Heart left ventricle (tissue), 13 donors: ENCODE data around the gene OTOP3.
"Not testable (repeated sequence)": the region's sequence is repeated elsewhere in the genome, so short reads cannot be mapped to it uniquely, and the experiment has no call there.

Source experiments
- POLR2A ChIP-seq, 2 donors: fragments of 450-650 bp; IDR thresholded peaks; one replicate each; pipeline ENCODE4 v1.6.1; 2017; ENCODE audit warnings: antibody characterized with exemption in 2 of 2, mild to moderate bottlenecking in 2 of 2, moderate library complexity in 2 of 2
- TF ChIP-seq, protein P1 (sequence below), 12 donors: fragments of 200-600 bp; sonication (generic) in 4 of 12; IDR thresholded peaks; one replicate each; pipeline versions ENCODE4 v1.5.0 to v1.8.0; 2018 to 2022; ENCODE audit warnings: antibody characterized with exemption in 12 of 12, mild to moderate bottlenecking in 5 of 12
- donor health status: ischemic (EF 13 %, LVEDD 7.1; RV severe dilation, severe dysfunction).
- donor health status: DM: no; HTN: yes; CAD: no.
- donor health status: DM: no; HTN: no; CAD: no.
- donor health status: ischemic (EF 25% LVEDD 6.9; RV normal size, moderate dysfunction).
- donor health status: ischemic (EF 25% LVEDD 5.7; RV mildly dilated, moderate dysfunction).
- donor health status: ischemic (EF 35%, LVEDD 5.7; RV mildly dilated, moderate dysfunction).
- donor health status: nonischemic (EF 11% LVEDD 7.7; RV severe dilation, severe dysfunction).
- donor health status: DM: yes; HTN: yes; CAD: no.
- donor health status: PGD.
- donor health status: ischemic (EF 29% LVEDD 5.4; RV normal size, mild dysfunction).
- donor health status: nonischemic (EF 23%, LVEDD 6.1; RV moderate dilation, normal function).

DNA sequence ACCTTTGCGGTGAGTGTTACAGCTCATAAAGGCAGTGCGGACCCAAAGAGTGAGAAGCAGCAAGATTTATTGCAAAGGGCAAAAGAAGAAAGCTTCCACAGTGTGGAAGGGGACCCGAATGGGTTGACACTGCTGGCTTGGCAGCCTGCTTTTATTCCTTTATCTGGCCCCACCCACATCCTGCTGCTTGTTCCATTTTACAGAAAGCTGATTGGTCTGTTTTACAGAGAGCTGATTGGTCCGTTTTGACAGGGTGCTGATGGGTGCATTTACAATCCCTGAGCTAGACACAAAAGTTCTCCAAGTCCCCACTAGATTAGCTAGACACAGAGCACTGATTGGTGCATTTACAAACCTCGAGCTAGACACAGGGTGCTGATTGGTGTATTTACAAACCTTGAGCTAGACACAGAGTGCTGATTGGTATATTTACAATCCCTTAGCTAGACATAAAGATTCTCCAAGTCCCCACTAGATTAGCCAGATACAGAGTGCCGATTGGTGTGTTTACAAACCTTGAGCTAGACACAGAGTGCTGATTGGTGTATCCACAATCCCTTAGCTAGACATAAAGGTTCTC is 29.4 kb upstream of the OTOP3 start:
- TF ChIP-seq, protein P1, sequence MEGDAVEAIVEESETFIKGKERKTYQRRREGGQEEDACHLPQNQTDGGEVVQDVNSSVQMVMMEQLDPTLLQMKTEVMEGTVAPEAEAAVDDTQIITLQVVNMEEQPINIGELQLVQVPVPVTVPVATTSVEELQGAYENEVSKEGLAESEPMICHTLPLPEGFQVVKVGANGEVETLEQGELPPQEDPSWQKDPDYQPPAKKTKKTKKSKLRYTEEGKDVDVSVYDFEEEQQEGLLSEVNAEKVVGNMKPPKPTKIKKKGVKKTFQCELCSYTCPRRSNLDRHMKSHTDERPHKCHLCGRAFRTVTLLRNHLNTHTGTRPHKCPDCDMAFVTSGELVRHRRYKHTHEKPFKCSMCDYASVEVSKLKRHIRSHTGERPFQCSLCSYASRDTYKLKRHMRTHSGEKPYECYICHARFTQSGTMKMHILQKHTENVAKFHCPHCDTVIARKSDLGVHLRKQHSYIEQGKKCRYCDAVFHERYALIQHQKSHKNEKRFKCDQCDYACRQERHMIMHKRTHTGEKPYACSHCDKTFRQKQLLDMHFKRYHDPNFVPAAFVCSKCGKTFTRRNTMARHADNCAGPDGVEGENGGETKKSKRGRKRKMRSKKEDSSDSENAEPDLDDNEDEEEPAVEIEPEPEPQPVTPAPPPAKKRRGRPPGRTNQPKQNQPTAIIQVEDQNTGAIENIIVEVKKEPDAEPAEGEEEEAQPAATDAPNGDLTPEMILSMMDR (IDR thresholded peaks at IDR 0.05): not testable (repeated sequence)
- not testable (repeated sequence) for TF ChIP-seq POLR2A (IDR thresholded peaks at IDR 0.05)
